SK-N-SH (cell line): Measurements from ENCODE around the gene ITPRIPL2. TPM values are rescaled to one million over a fixed set of nuclear protein-coding genes. Genes with fewer than 3 reads are reported as not detected.

ENCODE experiments used
- CTCF ChIA-PET: fragments of 300-600, 350-600 bp; formaldehyde crosslinking; extraction: SDS; loops from one replicate; lab custom pipeline; 2021; lab: Yijun Ruan, JAX
- POLR2A ChIA-PET: fragments of 350-600 bp; sonication (Branson Sonifier 250); formaldehyde crosslinking; extraction: SDS; loops from one replicate; lab custom pipeline; 2020; ENCODE audit warnings: antibody characterized with exemption, inconsistent platforms; lab: Yijun Ruan, JAX
- DNase-seq: peaks from one replicate; pipeline ENCODE4 v3.0.0; 2012
- H2AFZ ChIP-seq: fragments of 200-600 bp; sonication (generic); 2 replicates; pipeline ENCODE4 v1.8.1; 2016; ENCODE audit warnings: antibody characterized with exemption, mild to moderate bottlenecking, low read depth
- H3F3A ChIP-seq: fragments of 200-600 bp; sonication (generic); replicated peaks from 2 replicates; pipeline ENCODE3; 2016; ENCODE audit warnings: antibody characterized with exemption, mild to moderate bottlenecking; ENCODE audit not compliant: insufficient read depth
- H3K27ac ChIP-seq, 2 experiments: fragments of 200-500 bp in 1 of 2; fragments of 200-600 bp in 1 of 2; sonication (Bioruptor generic) in 1 of 2; sonication (generic), shearing (Covaris generic) in 1 of 2; 2 replicates each; pipeline versions ENCODE4 v1.5.1 to v1.6.1; 2014 to 2016; ENCODE audit warnings: low read depth in 2 of 2, inconsistent platforms in 1 of 2, low read length in 1 of 2, mild to moderate bottlenecking in 1 of 2, mixed read lengths in 1 of 2
- H3K27me3 ChIP-seq: fragments of 200-600 bp; sonication (generic), shearing (Covaris generic); 2 replicates; pipeline ENCODE4 v1.6.1; 2016; ENCODE audit warnings: mixed run types; ENCODE audit not compliant: insufficient read depth
- H3K36me3 ChIP-seq, 2 experiments: fragments of 200-500 bp in 1 of 2; fragments of 200-600 bp in 1 of 2; sonication (Bioruptor generic) in 1 of 2; sonication (generic) in 1 of 2; replicated peaks in 1 of 2; 2 replicates each; pipeline versions ENCODE3 to v1.5.1; 2014 to 2016; ENCODE audit warnings: low read length in 1 of 2, mild to moderate bottlenecking in 1 of 2; ENCODE audit not compliant: insufficient read depth in 2 of 2, control insufficient read depth in 1 of 2
- H3K4me1 ChIP-seq, 2 experiments: fragments of 200-500 bp in 1 of 2; fragments of 200-600 bp in 1 of 2; sonication (Bioruptor generic) in 1 of 2; sonication (generic), shearing (Covaris generic) in 1 of 2; 2 replicates each; pipeline versions ENCODE4 v1.5.1 to v1.6.1; 2014 to 2016; ENCODE audit warnings: low read depth in 1 of 2, low read length in 1 of 2, mixed run types in 1 of 2; ENCODE audit not compliant: insufficient read depth in 2 of 2, control insufficient read depth in 1 of 2
- H3K4me2 ChIP-seq: fragments of 200-600 bp; sonication (generic), shearing (Covaris generic); 2 replicates; pipeline ENCODE4 v1.6.1; 2017; ENCODE audit warnings: mixed run types
- H3K4me3 ChIP-seq, 2 experiments: fragments of 200-500 bp in 1 of 2; fragments of 200-600 bp in 1 of 2; sonication (Bioruptor generic) in 1 of 2; sonication (generic), shearing (Covaris generic) in 1 of 2; 2 replicates each; pipeline versions ENCODE4 v1.5.1 to v1.8.1; 2014 to 2016; ENCODE audit warnings: low read depth in 2 of 2, inconsistent platforms in 1 of 2, low read length in 1 of 2, mild to moderate bottlenecking in 1 of 2, mixed read lengths in 1 of 2, moderate library complexity in 1 of 2
- H3K79me2 ChIP-seq: fragments of 200-600 bp; sonication (generic); 2 replicates; pipeline ENCODE4 v1.8.1; 2017; ENCODE audit warnings: mild to moderate bottlenecking; ENCODE audit not compliant: insufficient read depth
- H3K9ac ChIP-seq: fragments of 200-600 bp; sonication (generic); 2 replicates; pipeline ENCODE4 v1.6.1; 2017; ENCODE audit warnings: mixed run types
- H3K9me2 ChIP-seq: fragments of 200-600 bp; sonication (generic); 2 replicates; pipeline ENCODE4 v1.6.1; 2017; ENCODE audit warnings: mixed run types
- H3K9me3 ChIP-seq: fragments of 200-600 bp; sonication (generic); 2 replicates; pipeline ENCODE4 v1.6.1; 2017; ENCODE audit warnings: mixed run types, mild to moderate bottlenecking, moderate library complexity
- H4K20me1 ChIP-seq: fragments of 200-600 bp; sonication (generic); 2 replicates; pipeline ENCODE4 v1.6.1; 2017; ENCODE audit warnings: mild to moderate bottlenecking, mixed run types; ENCODE audit not compliant: insufficient read depth
- CHD2 ChIP-seq: fragments of 150-350 bp; IDR thresholded peaks from 2 replicates; pipeline ENCODE4 v1.6.1; 2018; ENCODE audit warnings: low read length; ENCODE audit not compliant: partially characterized antibody
- ELF1 ChIP-seq: IDR thresholded peaks from 2 replicates; pipeline ENCODE4 v1.4.0; 2012
- EP300 ChIP-seq, 2 experiments: IDR thresholded peaks; 2 replicates each; pipeline versions ENCODE4 v1.4.0 to v1.6.1; 2012; ENCODE audit warnings: borderline replicate concordance in 1 of 2, low read depth in 1 of 2, low read length in 1 of 2
- FOXJ3 ChIP-seq: sonication (generic); formaldehyde crosslinking; IDR thresholded peaks from 2 replicates; pipeline ENCODE4 v1.5.1; 2020; ENCODE audit warnings: mild to moderate bottlenecking, missing genetic modification reagents
- GATA2 ChIP-seq: sonication (generic); formaldehyde crosslinking; IDR thresholded peaks from 2 replicates; pipeline ENCODE4 v1.5.0; 2020; ENCODE audit warnings: mild to moderate bottlenecking, missing genetic modification reagents
- IRF3 ChIP-seq: fragments of 150-350 bp; IDR thresholded peaks from 2 replicates; pipeline ENCODE4 v1.6.1; 2016; ENCODE audit warnings: mild to moderate bottlenecking, low read depth, low read length
- MEF2A ChIP-seq: IDR thresholded peaks from 2 replicates; pipeline ENCODE4 v1.4.0; 2012; ENCODE audit warnings: low read depth, borderline replicate concordance
- MXI1 ChIP-seq: IDR thresholded peaks from 2 replicates; pipeline ENCODE4 v1.6.1; 2012; ENCODE audit warnings: mild to moderate bottlenecking, low read depth, low read length, improper control_type of control experiment
- NRF1 ChIP-seq: IDR thresholded peaks from 2 replicates; pipeline ENCODE4 v1.6.1; 2012; ENCODE audit warnings: low read depth, mild to moderate bottlenecking, low read length
- PBX3 ChIP-seq: IDR thresholded peaks from 2 replicates; pipeline ENCODE4; 2012
- POLR2AphosphoS5 ChIP-seq: IDR thresholded peaks from 2 replicates; pipeline ENCODE4 v1.6.1; 2012; ENCODE audit warnings: low read depth, low read length
- RAD21 ChIP-seq: IDR thresholded peaks from 2 replicates; pipeline ENCODE4 v1.6.1; 2012; ENCODE audit warnings: mild to moderate bottlenecking, low read length
- RFX5 ChIP-seq: IDR thresholded peaks from 2 replicates; pipeline ENCODE4 v1.6.1; 2012; ENCODE audit warnings: mild to moderate bottlenecking, improper control_type of control experiment, low read length
- RXRA ChIP-seq: IDR thresholded peaks from 2 replicates; pipeline ENCODE4 v1.4.0; 2012; ENCODE audit warnings: low read depth, mild to moderate bottlenecking, borderline replicate concordance
- SMC3 ChIP-seq: IDR thresholded peaks from 2 replicates; pipeline ENCODE4 v1.6.1; 2012; ENCODE audit warnings: low read depth, low read length, improper control_type of control experiment
- TAF1 ChIP-seq: IDR thresholded peaks from 2 replicates; pipeline ENCODE4 v1.6.1; 2012; ENCODE audit warnings: low read depth, mild to moderate bottlenecking, low read length, moderate library complexity, borderline replicate concordance
- TCF12 ChIP-seq: IDR thresholded peaks from 2 replicates; pipeline ENCODE4 v1.4.0; 2012
- USF2 ChIP-seq: fragments of 150-350 bp; IDR thresholded peaks from 2 replicates; pipeline ENCODE4 v1.6.1; 2017; ENCODE audit warnings: antibody characterized with exemption, low read length, low read depth, borderline replicate concordance
- YY1 ChIP-seq: IDR thresholded peaks from 2 replicates; pipeline ENCODE4 v1.4.0; 2012; ENCODE audit warnings: low read depth, mild to moderate bottlenecking
- WGBS: methylation state at CpG from one replicate; pipeline ENCODE4 v1.1.6; 2017; ENCODE audit warnings: low lambda C conversion rate; 5-methylcytosine and 5-hydroxymethylcytosine counted together
- polyA plus RNA-seq, 3 experiments: library from polyadenylated mRNA; depleted of rRNA; stranded (reverse); fragments of >200 nt; gene quantifications; 2 replicates each; pipeline ENCODE4 v1.2.3, GENCODE V29; 2012
- TF ChIP-seq, protein P1 (sequence below): IDR thresholded peaks from 2 replicates; pipeline ENCODE4 v1.4.0; 2012; ENCODE audit warnings: low read depth
- TF ChIP-seq, protein P2 (sequence below): IDR thresholded peaks from 2 replicates; pipeline ENCODE4 v1.4.0; 2012; ENCODE audit warnings: low read depth, borderline replicate concordance

Gene ITPRIPL2
- polyA plus RNA-seq, 1 of the 3 experiments (the other 2 are of a cell fraction) = 4.3 TPM

DNA sequence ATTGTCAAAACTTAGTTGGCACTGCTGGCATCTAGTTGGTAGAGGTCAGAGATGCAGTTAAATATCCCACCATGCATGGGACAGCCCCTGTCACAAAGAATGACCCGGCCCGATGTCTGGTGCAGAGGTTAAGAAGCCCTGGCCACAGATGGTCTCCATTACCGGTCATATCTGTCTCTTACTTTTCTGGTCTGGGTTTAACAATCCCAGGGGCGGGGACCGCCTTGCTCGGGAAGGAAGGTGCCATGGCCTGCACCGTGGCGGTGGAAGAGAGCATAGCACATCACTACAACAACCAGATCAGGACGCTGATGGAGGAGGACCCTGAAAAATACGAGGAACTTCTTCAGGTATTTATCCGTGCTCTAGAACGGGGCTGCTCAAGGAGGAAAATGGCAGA is 38.3 kb upstream of the ITPRIPL2 start:
- no peaks in the 10 kb centered on the region for H4K20me1 ChIP-seq
- no peaks in the 10 kb centered on the region for H3K9me2 ChIP-seq
- H3K79me2 ChIP-seq = no peaks in the 10 kb centered on the region
- CTCF ChIA-PET = interaction anchor here (1.7 to 2.6 kb wide), 2 partner anchors 11 to 92 kb away, joined by 5 to 13 read pairs; partner anchors contain the start of gene TMC7
- no peak for DNase-seq
- TF ChIP-seq RAD21 (no peak), RFX5 (no peak), TCF12 (no peak), RXRA (no peak), EP300 (IDR thresholded peaks at IDR 0.05; ENCODE audit: borderline replicate concordance in 1 of 2, low read depth in 1 of 2, low read length in 1 of 2) (no peak), YY1 (no peak), NRF1 (no peak), USF2 (no peak)
- TF ChIP-seq, all 33 proteins: peak for 0
- Histone ChIP-seq H3K4me2 (no peak overlapping the region), H3F3A (no peaks in the 10 kb centered on the region), H3K27ac (no peak overlapping the region), H3K4me3 (no peak overlapping the region), H3K4me1 (no peaks in the 10 kb centered on the region), H3K27me3 (no peaks in the 10 kb centered on the region), H3K36me3 (peaks cover 18 to 19% of the 10 kb centered on the region in 2 experiments), H3K9ac (no peak overlapping the region), H2AFZ (no peak overlapping the region), H3K9me3 (no peaks in the 10 kb centered on the region)
- POLR2A ChIA-PET = no interaction called here
- WGBS = 91% methylated on average over 9 of the region's 12 CpGs

DNA sequence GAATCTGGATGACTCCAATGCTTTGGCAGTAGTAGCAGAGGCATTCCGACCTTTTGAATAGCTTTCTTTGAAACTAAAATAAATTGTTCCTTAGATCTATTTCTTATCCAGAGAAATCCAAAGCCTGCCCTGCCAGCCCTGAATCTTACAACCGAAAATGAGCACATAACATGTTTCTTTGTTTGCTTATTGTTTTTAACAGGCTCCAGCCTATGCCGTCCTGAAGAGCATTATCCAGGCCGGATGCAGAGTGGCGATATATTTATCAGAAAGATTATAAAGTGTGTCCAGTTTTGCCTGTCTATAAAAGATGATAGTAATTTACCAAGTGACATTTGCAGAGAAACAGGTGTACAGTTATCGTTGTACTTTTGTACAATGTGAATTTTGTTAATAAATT is 35.9 kb upstream of the ITPRIPL2 start:
- H3K9me2 ChIP-seq = no peaks in the 10 kb centered on the region
- CTCF ChIA-PET = interaction anchor here (2.6 kb wide), 1 partner anchor 8 kb away, joined by 13 read pairs; no protein-coding TSS in a partner anchor
- no peak overlapping the region for H3K9ac ChIP-seq
- H3K79me2 ChIP-seq = no peaks in the 10 kb centered on the region
- WGBS = 94% methylated on average over 6 of the region's 6 CpGs
- DNase-seq = no peak
- no peak overlapping the region for H3K4me3 ChIP-seq
- POLR2A ChIA-PET = no interaction called here
- no peak for TF ChIP-seq TAF1
- no peak for TF ChIP-seq YY1
- no peak for TF ChIP-seq RXRA
- TF ChIP-seq, protein P1, sequence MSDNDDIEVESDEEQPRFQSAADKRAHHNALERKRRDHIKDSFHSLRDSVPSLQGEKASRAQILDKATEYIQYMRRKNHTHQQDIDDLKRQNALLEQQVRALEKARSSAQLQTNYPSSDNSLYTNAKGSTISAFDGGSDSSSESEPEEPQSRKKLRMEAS = no peak
- TF ChIP-seq POLR2AphosphoS5 = no peak
- TF ChIP-seq GATA2 = no peak
- TF ChIP-seq MXI1 = no peak
- TF ChIP-seq IRF3 = no peak
- TF ChIP-seq SMC3 = no peak
- TF ChIP-seq NRF1 = no peak
- TF ChIP-seq PBX3 = no peak
- no peak for TF ChIP-seq RFX5
- no peak for TF ChIP-seq ELF1
- TF ChIP-seq, protein P2, sequence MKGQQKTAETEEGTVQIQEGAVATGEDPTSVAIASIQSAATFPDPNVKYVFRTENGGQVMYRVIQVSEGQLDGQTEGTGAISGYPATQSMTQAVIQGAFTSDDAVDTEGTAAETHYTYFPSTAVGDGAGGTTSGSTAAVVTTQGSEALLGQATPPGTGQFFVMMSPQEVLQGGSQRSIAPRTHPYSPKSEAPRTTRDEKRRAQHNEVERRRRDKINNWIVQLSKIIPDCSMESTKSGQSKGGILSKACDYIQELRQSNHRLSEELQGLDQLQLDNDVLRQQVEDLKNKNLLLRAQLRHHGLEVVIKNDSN = no peak
- TF ChIP-seq MEF2A = no peak
- TF ChIP-seq CHD2 = no peak
- TF ChIP-seq FOXJ3 (CRISPR knock-in tag) = no peak
- H3K9me3 ChIP-seq = no peaks in the 10 kb centered on the region
- H3F3A ChIP-seq = no peaks in the 10 kb centered on the region
- no peaks in the 10 kb centered on the region for H3K27me3 ChIP-seq
- no peak overlapping the region for H3K27ac ChIP-seq
- H3K36me3 ChIP-seq = peaks cover 18 to 22% of the 10 kb centered on the region in 2 experiments
- no peak overlapping the region for H3K4me2 ChIP-seq
- no peaks in the 10 kb centered on the region for H4K20me1 ChIP-seq
- no peak overlapping the region for H2AFZ ChIP-seq
- H3K4me1 ChIP-seq = no peaks in the 10 kb centered on the region
